ENCODE results near the gene USP13.

Gene USP13

DNA sequence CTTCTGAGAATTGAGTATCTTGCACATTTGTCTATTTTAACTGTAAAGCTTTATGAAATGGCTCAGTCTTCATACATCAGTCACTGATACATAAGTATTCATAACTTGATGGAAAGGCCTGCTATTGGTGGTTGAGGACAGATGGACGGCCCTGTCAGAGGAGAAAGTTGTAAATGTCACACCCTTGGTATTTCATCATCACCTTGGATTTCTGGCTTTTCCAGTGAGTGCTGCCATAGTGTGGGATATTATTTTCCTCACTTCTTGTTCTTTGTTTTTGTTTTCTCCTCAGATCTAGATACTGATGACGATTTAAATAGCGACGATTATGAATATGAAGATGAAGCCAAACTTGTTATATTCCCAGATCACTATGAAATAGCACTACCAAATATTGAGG, 47.9 kb downstream of the USP13 start:
- no peak for DNase-seq

DNA sequence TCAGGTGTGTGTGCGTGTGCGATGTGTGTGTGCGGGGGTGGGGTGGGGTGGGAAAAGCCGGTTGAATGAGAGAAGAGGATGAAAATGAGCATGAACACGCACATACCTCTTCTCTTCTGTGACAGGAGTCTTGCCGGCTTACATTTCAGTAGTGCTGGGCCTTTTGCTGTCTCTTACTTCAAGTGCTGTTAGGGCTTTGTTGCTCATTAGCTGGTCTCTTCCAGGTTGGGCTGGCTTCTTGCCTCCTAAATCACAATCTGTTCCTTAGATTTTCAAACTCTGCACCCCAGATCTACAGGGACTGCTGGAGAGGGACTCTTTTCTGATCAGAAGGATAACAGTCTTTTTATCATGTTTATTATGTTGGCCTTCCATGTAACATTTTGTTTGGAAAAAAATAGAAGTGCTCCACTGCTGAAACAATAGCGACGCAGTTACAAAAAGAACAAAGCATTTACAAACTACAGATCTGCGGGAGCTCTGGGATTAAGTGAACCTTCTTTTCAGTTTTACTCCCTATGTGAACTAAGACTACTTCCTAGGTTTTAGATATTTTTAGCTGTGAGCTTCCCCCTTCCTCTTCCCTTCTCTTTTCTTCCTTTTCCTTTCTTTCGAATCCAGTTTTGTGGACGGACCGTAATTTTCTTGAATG, 48.5 kb downstream of the USP13 start:
- no peak for DNase-seq

- no peak for DNase-seq
Observed at GRCh38 chr3:179702271-179702947, 49.6 kb downstream of the USP13 start.

DNA sequence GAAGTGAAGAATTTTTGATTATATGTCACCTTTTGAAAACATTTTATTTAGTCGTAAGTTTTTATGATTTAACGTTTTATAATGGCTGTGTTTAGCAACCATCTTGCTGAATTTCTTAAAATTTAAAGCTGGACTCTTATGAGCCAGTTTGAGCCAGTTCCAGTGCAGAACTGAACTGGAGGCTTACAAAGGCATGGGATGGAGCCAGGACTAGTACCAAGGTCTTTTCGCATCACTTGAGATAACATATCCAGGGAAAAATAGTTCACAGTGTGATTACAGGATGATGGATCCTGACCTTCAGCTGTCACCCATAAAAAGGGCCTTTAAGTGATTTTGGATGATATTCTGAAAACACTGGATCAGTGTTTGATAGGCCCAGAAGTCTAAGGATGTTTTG, 51.0 kb downstream of the USP13 start:
- no peak for DNase-seq

DNA sequence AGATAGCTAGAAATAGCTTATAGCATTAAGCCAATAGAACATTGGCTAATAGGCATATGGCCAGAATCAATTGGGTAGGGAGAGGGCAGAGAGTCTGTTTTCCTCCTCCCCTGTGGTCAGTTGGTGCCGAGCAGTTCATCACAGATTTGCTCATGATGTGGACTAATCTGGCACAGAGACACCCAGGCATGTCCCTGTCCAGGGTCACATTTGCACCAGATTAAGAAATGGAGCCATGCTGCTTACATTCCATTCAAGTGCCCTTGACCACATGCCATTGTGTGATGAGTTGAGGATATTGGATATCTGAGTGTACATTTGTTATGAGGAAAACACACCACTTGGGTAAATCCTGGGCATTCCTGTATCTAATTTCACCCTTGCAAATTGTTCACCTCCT, 53.4 kb downstream of the USP13 start:
- DNase-seq: no peak

DNA sequence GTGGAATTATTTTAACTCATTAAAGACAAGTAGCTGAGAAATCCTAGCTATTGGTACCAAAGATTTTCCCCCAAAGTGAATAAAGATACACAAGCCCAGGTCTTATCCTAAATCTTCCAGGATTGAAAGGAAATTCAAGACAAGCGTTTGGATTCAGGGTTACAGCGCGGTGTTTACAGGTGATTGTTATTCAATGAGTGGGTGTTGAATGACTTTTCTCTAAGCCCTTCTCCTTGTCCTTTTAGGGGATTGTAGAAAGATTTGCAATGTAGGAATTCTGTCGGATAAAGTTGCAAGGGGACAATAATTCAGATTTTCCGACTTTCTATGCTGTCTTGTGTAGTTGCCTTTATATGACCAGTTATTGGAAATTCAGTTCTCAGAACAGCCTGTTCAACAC, 57.2 kb downstream of the USP13 start:
- DNase-seq: no peak

- DNase-seq: no peak
Observed at GRCh38 chr3:179713643-179714090, 60.8 kb downstream of the USP13 start.

GRCh38 chr3:179715582-179715981, 62.7 kb downstream of the USP13 start:
- DNase-seq: no peak

DNA sequence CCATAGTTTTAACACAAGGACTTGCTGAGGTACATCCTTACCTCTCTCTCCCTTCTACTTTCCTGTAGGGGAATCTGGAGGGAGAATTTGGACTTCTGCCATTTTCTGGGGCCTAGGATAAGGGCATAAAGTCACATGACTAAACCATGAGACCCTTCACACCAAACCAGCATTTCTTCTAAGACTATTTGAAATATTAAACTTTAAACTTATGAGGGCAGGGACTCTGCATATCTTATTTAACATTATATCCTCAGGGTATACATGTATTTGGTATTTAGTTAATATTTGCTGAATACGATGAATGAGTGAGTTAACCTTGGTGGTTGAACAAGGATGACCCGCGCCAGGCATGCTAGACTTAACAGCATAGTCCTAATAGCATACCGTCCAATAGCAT, 63.4 kb downstream of the USP13 start:
- DNase-seq: no peak

DNA sequence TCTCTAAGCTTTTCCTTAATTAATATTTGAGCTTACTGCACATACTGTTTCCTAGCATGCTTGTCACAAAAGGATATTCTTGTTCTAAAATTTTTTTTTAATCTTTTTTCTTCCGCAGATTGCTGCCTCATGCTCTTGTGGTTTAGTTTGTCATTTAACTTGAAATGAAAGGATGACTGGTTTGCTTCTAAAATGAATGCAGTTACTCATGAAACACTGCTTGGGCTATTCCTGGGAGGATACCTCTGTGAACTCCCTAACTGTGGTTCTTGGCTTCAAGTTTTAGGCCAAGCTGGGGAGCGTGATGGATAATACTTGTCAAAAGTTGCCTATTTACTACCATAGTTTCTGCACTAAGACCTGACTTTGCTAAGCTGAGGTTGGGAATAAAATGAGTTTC, 64.0 kb downstream of the USP13 start:
- no peak for DNase-seq

GRCh38 chr3:179717219-179717618, 64.4 kb downstream of the USP13 start:
- no peak for DNase-seq

- DNase-seq: no peak
Observed at GRCh38 chr3:179719048-179719734, 66.4 kb downstream of the USP13 start.

- DNase-seq: no peak
Observed at GRCh38 chr3:179720196-179720595, 67.4 kb downstream of the USP13 start.

DNA sequence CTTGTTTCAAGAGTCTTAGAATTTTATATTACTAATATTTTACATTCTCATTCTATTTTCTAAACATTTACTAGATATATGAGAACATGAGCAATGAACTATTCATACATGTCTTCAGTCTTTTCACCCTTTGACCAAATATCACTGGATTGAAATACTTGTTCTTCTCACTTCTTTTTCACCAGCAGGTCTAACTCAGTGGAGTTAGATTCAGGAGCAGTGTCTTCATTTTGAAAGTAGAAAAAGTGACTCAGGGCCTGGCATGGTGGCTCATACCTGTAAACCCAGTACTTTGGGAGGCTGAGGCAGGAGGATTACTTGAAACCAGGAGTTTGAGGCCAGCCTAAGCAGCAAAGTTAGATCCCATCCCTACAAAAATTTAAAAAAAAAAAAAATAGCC, 70.8 kb downstream of the USP13 start:
- no peak for DNase-seq

DNA sequence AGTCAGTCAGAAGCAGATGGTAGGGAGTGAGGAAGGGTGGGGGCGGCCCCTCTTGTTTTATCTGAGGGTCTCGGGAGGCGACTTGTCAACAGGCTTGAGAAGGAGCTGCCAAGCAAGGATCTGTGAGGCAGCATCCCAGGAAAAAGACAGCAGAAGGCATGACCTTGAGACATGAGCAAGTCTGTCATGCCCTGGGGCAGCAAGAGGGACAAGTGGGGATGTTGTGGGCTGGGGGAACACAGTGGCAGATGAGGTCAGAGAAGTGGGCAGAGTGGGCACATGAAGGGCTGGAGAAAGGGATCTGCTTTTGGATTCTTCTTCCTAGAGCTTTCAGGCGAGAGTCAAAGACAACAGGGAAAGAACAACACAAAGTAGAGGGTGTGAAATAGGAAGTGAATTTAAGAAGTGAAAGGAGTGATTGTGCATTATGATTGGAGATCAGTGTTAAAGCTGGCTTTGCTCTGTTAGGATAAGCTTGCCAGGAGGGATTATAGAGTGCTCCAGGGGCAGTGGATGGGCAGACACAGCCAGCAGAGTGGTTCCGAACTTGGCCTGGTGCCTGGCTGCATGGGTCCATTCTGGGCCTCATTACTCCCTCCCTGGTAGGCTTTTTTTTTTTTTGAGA, 73.3 kb downstream of the USP13 start:
- no peak for DNase-seq

- no peak for DNase-seq
Observed at GRCh38 chr3:179729086-179729485, 76.2 kb downstream of the USP13 start.

DNA sequence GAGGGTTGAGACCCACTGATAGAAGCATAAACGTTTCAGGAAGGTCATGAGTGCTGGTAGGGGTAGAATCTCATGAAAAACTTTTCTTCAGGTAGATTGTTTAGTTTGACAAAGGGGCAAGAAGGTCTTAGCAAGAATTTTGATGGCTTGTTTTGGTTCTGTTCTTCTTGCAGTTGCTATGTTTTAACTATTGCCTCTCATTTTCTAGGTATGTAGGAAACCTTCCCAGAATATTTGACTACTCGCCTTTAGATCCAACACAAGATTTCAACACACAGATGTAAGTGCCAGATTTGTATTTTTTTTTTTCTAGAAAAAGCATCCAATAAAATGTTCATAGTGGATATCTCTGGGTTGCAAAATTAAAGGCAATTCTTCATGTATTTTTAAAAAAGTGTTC, 77.1 kb downstream of the USP13 start:
- DNase-seq: no peak

DNA sequence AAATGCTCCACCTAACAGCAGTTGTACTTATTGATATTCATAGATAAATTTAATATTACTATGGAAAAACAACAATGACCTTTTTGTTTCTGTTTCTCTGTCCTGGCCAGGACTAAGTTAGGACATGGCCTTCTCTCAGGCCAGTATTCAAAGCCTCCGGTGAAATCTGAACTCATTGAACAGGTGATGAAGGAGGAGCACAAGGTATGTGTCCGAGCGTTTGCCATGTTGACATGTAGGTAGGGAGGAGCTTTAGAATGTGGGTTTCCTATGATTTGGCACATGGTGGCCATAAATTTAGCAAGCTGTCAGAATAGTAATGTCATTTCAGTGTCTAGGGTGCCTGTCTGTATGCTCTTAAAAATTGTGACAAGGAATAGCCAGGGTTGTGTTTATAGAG, 77.7 kb downstream of the USP13 start:
- no peak for DNase-seq

DNA sequence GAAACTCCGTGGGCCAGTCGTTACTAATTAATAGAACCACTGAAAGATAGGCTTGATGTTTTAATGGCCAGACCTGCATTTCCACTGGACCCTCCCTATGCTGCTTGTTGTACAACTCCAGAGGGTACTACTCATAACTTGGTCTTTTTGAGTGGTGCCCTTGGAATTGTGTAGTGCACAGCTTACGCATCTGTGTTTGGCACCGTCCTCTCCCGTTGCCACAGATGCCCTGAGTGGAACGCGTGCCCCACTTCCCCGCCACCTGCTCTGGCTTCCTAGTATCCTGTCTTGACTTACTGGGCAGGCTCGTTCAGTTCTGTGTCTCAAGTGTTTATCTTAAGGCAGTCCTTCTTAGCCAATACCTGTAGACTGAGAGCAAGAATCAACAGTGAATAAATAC, 78.7 kb downstream of the USP13 start:
- DNase-seq: no peak

- no peak for DNase-seq
Observed at GRCh38 chr3:179732661-179733348, 80.0 kb downstream of the USP13 start.

- no peak for DNase-seq
Observed at GRCh38 chr3:179733797-179734196, 81.0 kb downstream of the USP13 start.

DNA sequence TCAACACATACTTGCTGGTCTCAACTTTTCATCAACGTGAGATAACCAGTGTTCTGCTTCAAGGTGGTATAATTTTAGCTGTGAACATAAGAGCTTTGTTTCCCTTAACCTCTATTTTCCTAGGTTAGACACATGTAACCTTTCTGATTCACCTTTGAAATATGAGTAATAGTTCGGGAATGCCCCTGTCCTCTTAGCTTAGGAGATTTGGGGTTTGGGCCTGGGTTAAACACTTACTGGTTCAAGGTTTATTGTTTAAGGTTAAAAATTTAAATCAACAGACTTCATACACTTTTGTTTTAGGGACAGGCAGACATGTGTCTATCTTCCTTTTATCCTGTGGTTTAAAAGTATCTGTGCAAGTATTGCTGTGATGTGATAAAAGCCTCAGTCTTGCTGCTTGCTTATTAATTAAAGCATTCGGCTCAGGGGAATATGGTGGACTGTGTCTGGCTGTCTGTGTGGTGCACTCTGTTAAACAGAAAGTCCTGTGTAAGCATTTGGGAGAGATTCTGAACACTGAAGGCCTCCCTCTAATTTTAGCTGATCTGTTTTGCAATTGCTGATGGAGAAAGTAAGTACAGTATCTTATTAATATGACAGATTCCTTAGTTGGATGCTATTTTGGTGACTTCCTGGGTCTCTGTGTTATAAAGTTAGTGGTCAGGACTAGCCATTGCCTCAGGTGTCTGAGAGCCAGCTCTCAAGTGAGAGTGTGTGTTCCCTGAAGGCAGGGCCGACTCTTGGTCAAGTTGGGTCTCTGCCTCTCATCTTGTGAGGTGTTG, 81.8 kb downstream of the USP13 start:
- DNase-seq: no peak

Measured in CD4-positive, alpha-beta T cell treated with Interleukin-4 for 1 hour (primary cell).